Neural cell (in vitro differentiated cells): Measurements from ENCODE around the gene WDSUB1. TPM values are rescaled to one million over a fixed set of nuclear protein-coding genes. Genes with fewer than 3 reads are reported as not detected.

Source experiments
- H2AFZ ChIP-seq: fragments of 200-600, 300-800 bp; sonication (generic), shearing (Covaris generic); 2 replicates; pipeline ENCODE4 v1.6.0; 2014; ENCODE audit warnings: low read depth, mild to moderate bottlenecking, antibody characterized with exemption, low read length, moderate library complexity
- H3F3A ChIP-seq: fragments of 200-600 bp; shearing (Covaris generic); 2 replicates; pipeline ENCODE4 v1.6.1; 2016; ENCODE audit warnings: mild to moderate bottlenecking, moderate library complexity, mixed read lengths, antibody characterized with exemption, low read length; ENCODE audit not compliant: insufficient read depth, poor library complexity, severe bottlenecking
- H3K27ac ChIP-seq: fragments of 200-600, 300-800 bp; sonication (generic), shearing (Covaris generic); 2 replicates; pipeline ENCODE4 v1.5.1; 2014; ENCODE audit warnings: mild to moderate bottlenecking, low read length, moderate library complexity
- H3K27me3 ChIP-seq: fragments of 300-800, 200-600 bp; sonication (generic), shearing (Covaris generic); 2 replicates; pipeline ENCODE4 v1.6.0; 2014; ENCODE audit warnings: mild to moderate bottlenecking, low read depth, low read length, moderate library complexity; ENCODE audit not compliant: insufficient read depth
- H3K36me3 ChIP-seq: fragments of 300-800, 200-600 bp; sonication (generic), shearing (Covaris generic); 2 replicates; pipeline ENCODE4 v1.5.1; 2014; ENCODE audit warnings: mild to moderate bottlenecking, antibody characterized with exemption, low read length, moderate library complexity; ENCODE audit not compliant: insufficient read depth
- H3K4me2 ChIP-seq: fragments of 300-800, 200-600 bp; sonication (generic), shearing (Covaris generic); 2 replicates; pipeline ENCODE4 v1.6.0; 2014; ENCODE audit warnings: mild to moderate bottlenecking, low read length
- H3K4me3 ChIP-seq: fragments of 300-800, 200-600 bp; sonication (generic), shearing (Covaris generic); 2 replicates; pipeline ENCODE4 v1.5.1; 2014; ENCODE audit warnings: mild to moderate bottlenecking, low read length, moderate library complexity
- H3K79me2 ChIP-seq: fragments of 200-600 bp; shearing (Covaris generic); replicated peaks from 2 replicates; pipeline ENCODE4 v1.6.0; 2014; ENCODE audit warnings: mild to moderate bottlenecking, low read length, moderate library complexity; ENCODE audit not compliant: insufficient read depth
- H3K9ac ChIP-seq: fragments of 300-800, 200-600 bp; sonication (generic), shearing (Covaris generic); 2 replicates; pipeline ENCODE4 v1.6.1; 2016; ENCODE audit warnings: mild to moderate bottlenecking, low read length, mixed read lengths
- H3K9me2 ChIP-seq: fragments of 200-600 bp; shearing (Covaris generic); 2 replicates; pipeline ENCODE4 v1.6.1; 2016; ENCODE audit warnings: mild to moderate bottlenecking, low read length, mixed read lengths; ENCODE audit not compliant: insufficient read depth
- H3K9me3 ChIP-seq: fragments of 200-600, 300-800 bp; sonication (generic), shearing (Covaris generic); 2 replicates; pipeline ENCODE4 v1.6.1; 2016; ENCODE audit warnings: mild to moderate bottlenecking, mixed run types, low read length, moderate library complexity, mixed read lengths
- H4K20me1 ChIP-seq: fragments of 200-600 bp; shearing (Covaris generic); 2 replicates; pipeline ENCODE4 v1.6.1; 2016; ENCODE audit warnings: mild to moderate bottlenecking, mixed run types; ENCODE audit not compliant: insufficient read depth
- EP300 ChIP-seq: fragments of 450-650 bp; conservative IDR thresholded peaks from 2 replicates; pipeline ENCODE4 v1.6.1; 2014; ENCODE audit warnings: antibody characterized with exemption, mild to moderate bottlenecking, moderate library complexity; ENCODE audit not compliant: poor library complexity, severe bottlenecking
- EZH2 ChIP-seq: fragments of 200-600, 300-800 bp; shearing (Covaris generic), sonication (generic); IDR thresholded peaks from 2 replicates; pipeline ENCODE4 v1.6.1; 2014; ENCODE audit warnings: antibody characterized with exemption, low read length, borderline replicate concordance, mild to moderate bottlenecking; ENCODE audit not compliant: insufficient read depth, poor library complexity, severe bottlenecking
- MXI1 ChIP-seq: fragments of 450-650 bp; conservative IDR thresholded peaks from 2 replicates; pipeline ENCODE4 v1.6.1; 2014; ENCODE audit warnings: antibody characterized with exemption, mild to moderate bottlenecking; ENCODE audit not compliant: poor library complexity, severe bottlenecking
- POLR2AphosphoS5 ChIP-seq: IDR thresholded peaks from 2 replicates; pipeline ENCODE4 v1.6.1; 2012
- RAD21 ChIP-seq: fragments of 450-650 bp; conservative IDR thresholded peaks from 2 replicates; pipeline ENCODE4 v1.6.1; 2014; ENCODE audit warnings: antibody characterized with exemption, mild to moderate bottlenecking, moderate library complexity
- SMC3 ChIP-seq: fragments of 450-650 bp; conservative IDR thresholded peaks from 2 replicates; pipeline ENCODE4 v1.6.1; 2014; ENCODE audit warnings: antibody characterized with exemption, mild to moderate bottlenecking, moderate library complexity; ENCODE audit not compliant: poor library complexity
- TAF1 ChIP-seq: IDR thresholded peaks from 2 replicates; pipeline ENCODE4 v1.6.1; 2012; ENCODE audit warnings: low read depth
- polyA plus RNA-seq: library from polyadenylated mRNA; depleted of rRNA; stranded (reverse); fragments of >200 nt; gene quantifications from 2 replicates; pipeline ENCODE4 v1.2.3, GENCODE V29; 2014
- TF ChIP-seq, protein P1 (sequence below): IDR thresholded peaks from 2 replicates; pipeline ENCODE4 v1.6.1; 2012; ENCODE audit warnings: borderline replicate concordance
- TF ChIP-seq, protein P2 (sequence below): fragments of 450-650 bp; IDR thresholded peaks from 2 replicates; pipeline ENCODE4 v1.5.1; 2014; ENCODE audit warnings: antibody characterized with exemption, mild to moderate bottlenecking, moderate library complexity; ENCODE audit not compliant: poor library complexity, severe bottlenecking

Gene WDSUB1
- polyA plus RNA-seq, 1 donor from 2014 or later = 11.1 TPM

DNA sequence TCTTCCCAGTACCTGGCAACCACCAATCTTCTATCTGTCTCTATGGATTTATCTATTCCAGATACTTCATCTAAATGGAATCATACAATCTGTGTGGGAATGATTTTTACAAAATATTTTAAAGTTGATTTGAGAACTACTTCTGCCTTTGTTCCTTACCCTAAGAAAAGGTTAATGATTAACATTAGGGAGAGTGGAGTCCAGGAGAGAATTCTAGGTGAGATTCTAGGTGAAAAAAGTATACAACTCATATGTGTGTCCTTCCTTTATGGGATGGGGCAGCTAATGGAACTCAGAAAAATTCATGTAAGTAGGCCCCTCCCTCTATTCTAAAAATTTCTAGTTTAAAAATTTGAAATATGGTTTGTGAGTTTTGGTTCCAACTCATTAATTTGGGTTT lies 35.9 kb upstream of the WDSUB1 start:
- H3K9me2 ChIP-seq = no peaks in the 10 kb centered on the region
- no peak overlapping the region for H3K27ac ChIP-seq
- H4K20me1 ChIP-seq = no peaks in the 10 kb centered on the region
- no peaks in the 10 kb centered on the region for H3F3A ChIP-seq
- H3K36me3 ChIP-seq = peaks cover under 1% of the 10 kb centered on the region
- H2AFZ ChIP-seq = no peak overlapping the region
- H3K9me3 ChIP-seq = no peaks in the 10 kb centered on the region
- no peaks in the 10 kb centered on the region for H3K27me3 ChIP-seq
- no peak overlapping the region for H3K9ac ChIP-seq
- H3K4me2 ChIP-seq = no peak overlapping the region
- no peak overlapping the region for H3K4me3 ChIP-seq
- H3K79me2 ChIP-seq = no peaks in the 10 kb centered on the region
- TF ChIP-seq RAD21 = no peak
- TF ChIP-seq, protein P1, sequence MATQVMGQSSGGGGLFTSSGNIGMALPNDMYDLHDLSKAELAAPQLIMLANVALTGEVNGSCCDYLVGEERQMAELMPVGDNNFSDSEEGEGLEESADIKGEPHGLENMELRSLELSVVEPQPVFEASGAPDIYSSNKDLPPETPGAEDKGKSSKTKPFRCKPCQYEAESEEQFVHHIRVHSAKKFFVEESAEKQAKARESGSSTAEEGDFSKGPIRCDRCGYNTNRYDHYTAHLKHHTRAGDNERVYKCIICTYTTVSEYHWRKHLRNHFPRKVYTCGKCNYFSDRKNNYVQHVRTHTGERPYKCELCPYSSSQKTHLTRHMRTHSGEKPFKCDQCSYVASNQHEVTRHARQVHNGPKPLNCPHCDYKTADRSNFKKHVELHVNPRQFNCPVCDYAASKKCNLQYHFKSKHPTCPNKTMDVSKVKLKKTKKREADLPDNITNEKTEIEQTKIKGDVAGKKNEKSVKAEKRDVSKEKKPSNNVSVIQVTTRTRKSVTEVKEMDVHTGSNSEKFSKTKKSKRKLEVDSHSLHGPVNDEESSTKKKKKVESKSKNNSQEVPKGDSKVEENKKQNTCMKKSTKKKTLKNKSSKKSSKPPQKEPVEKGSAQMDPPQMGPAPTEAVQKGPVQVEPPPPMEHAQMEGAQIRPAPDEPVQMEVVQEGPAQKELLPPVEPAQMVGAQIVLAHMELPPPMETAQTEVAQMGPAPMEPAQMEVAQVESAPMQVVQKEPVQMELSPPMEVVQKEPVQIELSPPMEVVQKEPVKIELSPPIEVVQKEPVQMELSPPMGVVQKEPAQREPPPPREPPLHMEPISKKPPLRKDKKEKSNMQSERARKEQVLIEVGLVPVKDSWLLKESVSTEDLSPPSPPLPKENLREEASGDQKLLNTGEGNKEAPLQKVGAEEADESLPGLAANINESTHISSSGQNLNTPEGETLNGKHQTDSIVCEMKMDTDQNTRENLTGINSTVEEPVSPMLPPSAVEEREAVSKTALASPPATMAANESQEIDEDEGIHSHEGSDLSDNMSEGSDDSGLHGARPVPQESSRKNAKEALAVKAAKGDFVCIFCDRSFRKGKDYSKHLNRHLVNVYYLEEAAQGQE = no peak
- TF ChIP-seq EZH2 = no peak
- no peak for TF ChIP-seq MXI1
- TF ChIP-seq EP300 = no peak
- no peak for TF ChIP-seq SMC3
- TF ChIP-seq TAF1 = no peak
- TF ChIP-seq, protein P2, sequence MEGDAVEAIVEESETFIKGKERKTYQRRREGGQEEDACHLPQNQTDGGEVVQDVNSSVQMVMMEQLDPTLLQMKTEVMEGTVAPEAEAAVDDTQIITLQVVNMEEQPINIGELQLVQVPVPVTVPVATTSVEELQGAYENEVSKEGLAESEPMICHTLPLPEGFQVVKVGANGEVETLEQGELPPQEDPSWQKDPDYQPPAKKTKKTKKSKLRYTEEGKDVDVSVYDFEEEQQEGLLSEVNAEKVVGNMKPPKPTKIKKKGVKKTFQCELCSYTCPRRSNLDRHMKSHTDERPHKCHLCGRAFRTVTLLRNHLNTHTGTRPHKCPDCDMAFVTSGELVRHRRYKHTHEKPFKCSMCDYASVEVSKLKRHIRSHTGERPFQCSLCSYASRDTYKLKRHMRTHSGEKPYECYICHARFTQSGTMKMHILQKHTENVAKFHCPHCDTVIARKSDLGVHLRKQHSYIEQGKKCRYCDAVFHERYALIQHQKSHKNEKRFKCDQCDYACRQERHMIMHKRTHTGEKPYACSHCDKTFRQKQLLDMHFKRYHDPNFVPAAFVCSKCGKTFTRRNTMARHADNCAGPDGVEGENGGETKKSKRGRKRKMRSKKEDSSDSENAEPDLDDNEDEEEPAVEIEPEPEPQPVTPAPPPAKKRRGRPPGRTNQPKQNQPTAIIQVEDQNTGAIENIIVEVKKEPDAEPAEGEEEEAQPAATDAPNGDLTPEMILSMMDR = no peak
- TF ChIP-seq POLR2AphosphoS5 = no peak

DNA sequence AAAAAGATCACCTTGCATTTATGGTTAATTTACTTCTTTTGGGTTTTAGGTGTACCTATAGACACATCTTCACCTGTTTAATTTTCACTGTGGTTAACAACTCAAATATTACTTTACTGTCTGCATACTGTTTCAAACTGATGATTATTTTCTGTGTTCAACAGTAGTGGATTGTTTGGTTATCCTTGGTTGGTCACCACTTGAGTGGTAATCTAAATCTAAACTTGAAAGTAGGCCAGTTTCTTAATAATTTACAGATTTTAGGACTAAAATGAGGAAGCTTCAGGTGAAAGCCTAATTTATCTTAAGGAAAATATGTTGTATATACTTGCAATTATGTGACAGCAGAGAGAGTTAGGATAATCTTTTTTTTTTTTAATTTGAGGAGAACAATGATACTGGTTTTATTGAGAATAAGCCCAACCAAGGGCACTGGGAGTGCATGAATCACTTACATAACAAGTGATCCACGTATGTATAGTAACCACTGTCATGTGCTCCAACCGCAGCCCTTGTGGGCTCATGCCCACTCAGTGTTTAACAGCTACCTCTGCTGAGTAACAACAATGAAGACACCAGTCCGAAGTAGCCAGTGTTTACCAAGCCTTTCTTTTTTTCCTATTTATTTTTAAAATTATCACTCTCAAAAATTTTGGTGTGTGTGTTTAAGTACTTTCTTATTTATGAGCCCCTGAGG lies 31.0 kb upstream of the WDSUB1 start:
- Histone ChIP-seq H3F3A (no peaks in the 10 kb centered on the region), H3K9me3 (no peaks in the 10 kb centered on the region), H3K9me2 (no peaks in the 10 kb centered on the region), H3K27ac (no peak overlapping the region), H4K20me1 (no peaks in the 10 kb centered on the region), H3K27me3 (no peaks in the 10 kb centered on the region), H3K9ac (no peak overlapping the region), H3K79me2 (no peaks in the 10 kb centered on the region), H3K4me3 (no peak overlapping the region), H2AFZ (no peak overlapping the region), H3K4me2 (no peak overlapping the region), H3K36me3 (peaks cover 3% of the 10 kb centered on the region)
- TF ChIP-seq, protein P1 = no peak
- TF ChIP-seq EP300 (no peak), MXI1 (no peak), SMC3 (no peak), POLR2AphosphoS5 (no peak), TAF1 (no peak), RAD21 (no peak), EZH2 (no peak)
- TF ChIP-seq, protein P2 = no peak
